ENCODE data around the gene SSTR5. TPM values are rescaled to one million over a fixed set of nuclear protein-coding genes. Genes with fewer than 3 reads are reported as not detected.
"Not testable (repeated sequence)": the region's sequence is repeated elsewhere in the genome, so short reads cannot be mapped to it uniquely, and the experiment has no call there.

The SSTR5 gene
- total RNA-seq, result not detected

- Histone ChIP-seq H3K4me3 (no peak within 1 kb of the TSS), H3K36me3 (no peaks in the 10 kb centered on the region), H3K9me3 (no peaks in the 10 kb centered on the region), H3K27me3 (peaks cover 0 to 44% (median 17%) of the 10 kb centered on the region in 4 donors), H3K4me1 (peaks cover 0 to 16% (median 0%) of the 10 kb centered on the region in 4 donors), H3K27ac (no peak within 1 kb of the TSS)
- 0 to 13% methylated on average over 1 to 33 of the region's 59 CpGs for WGBS, 2 donors
- no peak for ATAC-seq (ENCODE audit: low FRiP score in 2 of 2)
- peak in 1 of 2 donors; percentile 72 for DNase-seq
- TF ChIP-seq POLR2AphosphoS5 (IDR thresholded peaks at IDR 0.05) (no peak), POLR2A (IDR thresholded peaks at IDR 0.05) (no peak), EP300 (IDR thresholded peaks at IDR 0.05) (no peak)
- TF ChIP-seq, protein P1, sequence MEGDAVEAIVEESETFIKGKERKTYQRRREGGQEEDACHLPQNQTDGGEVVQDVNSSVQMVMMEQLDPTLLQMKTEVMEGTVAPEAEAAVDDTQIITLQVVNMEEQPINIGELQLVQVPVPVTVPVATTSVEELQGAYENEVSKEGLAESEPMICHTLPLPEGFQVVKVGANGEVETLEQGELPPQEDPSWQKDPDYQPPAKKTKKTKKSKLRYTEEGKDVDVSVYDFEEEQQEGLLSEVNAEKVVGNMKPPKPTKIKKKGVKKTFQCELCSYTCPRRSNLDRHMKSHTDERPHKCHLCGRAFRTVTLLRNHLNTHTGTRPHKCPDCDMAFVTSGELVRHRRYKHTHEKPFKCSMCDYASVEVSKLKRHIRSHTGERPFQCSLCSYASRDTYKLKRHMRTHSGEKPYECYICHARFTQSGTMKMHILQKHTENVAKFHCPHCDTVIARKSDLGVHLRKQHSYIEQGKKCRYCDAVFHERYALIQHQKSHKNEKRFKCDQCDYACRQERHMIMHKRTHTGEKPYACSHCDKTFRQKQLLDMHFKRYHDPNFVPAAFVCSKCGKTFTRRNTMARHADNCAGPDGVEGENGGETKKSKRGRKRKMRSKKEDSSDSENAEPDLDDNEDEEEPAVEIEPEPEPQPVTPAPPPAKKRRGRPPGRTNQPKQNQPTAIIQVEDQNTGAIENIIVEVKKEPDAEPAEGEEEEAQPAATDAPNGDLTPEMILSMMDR (IDR thresholded peaks at IDR 0.05), result no peak
These were observed at the start of gene SSTR5 for GRCh38 chr16:1072526-1073261. TSS of gene SSTR5 (plus strand) at chr16:1072747. CDS start at chr16:1078869, 6,122 bp downstream.

GRCh38 chr16:1024138-1024537 lies 48.4 kb upstream of the SSTR5 start:
- Histone ChIP-seq H3K4me1 (peaks cover 0 to 10% (median 0%) of the 10 kb centered on the region in 4 donors), H3K27ac (no peak overlapping the region), H3K9me3 (no peaks in the 10 kb centered on the region), H3K4me3 (no peak overlapping the region), H3K27me3 (peaks cover 0 to 7% (median 0%) of the 10 kb centered on the region in 4 donors), H3K36me3 (no peaks in the 10 kb centered on the region)
- DNase-seq (peak in 1 of 2 donors; percentile 62), ATAC-seq (ENCODE audit: low FRiP score in 2 of 2) (no peak)
- 88 to 89% methylated on average over 5 to 20 of the region's 20 CpGs for WGBS, 2 donors
- TF ChIP-seq, protein P1 (IDR thresholded peaks at IDR 0.05), result no peak
- TF ChIP-seq POLR2AphosphoS5 (IDR thresholded peaks at IDR 0.05), result no peak

DNA sequence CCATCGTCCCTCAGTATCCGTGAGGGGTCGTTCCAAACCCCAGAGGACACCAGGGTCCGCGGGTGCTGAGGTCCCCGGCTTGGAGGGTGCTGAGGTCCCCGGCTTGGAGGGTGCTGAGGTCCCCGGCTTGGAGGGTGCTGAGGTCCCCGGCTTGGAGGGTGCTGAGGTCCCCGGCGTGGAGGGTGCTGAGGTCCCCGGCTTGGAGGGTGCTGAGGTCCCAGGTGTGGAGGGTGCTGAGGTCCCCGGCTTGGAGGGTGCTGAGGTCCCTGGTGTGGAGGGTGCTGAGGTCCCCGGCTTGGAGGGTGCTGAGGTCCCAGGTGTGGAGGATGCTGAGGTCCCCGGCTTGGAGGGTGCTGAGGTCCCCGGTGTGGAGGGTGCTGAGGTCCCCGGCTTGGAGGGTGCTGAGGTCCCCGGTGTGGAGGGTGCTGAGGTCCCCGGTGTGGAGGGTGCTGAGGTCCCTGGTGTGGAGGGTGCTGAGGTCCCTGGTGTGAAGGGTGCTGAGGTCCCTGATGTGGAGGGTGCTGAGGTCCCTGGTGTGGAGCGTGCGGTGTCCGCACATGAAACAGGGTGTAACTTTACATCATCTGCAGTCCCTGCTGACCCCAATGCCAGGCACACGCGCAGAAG lies 47.3 kb upstream of the SSTR5 start:
- not testable (repeated sequence) for H3K27ac ChIP-seq; ATAC-seq (ENCODE audit: low FRiP score in 2 of 2); H3K27me3 ChIP-seq; H3K4me3 ChIP-seq; H3K4me1 ChIP-seq; H3K9me3 ChIP-seq; H3K36me3 ChIP-seq
- peak; percentile 48 to 77 for DNase-seq
- WGBS, 2 donors, result 62 to 68% methylated on average over 23 to 24 of the region's 24 CpGs

DNA sequence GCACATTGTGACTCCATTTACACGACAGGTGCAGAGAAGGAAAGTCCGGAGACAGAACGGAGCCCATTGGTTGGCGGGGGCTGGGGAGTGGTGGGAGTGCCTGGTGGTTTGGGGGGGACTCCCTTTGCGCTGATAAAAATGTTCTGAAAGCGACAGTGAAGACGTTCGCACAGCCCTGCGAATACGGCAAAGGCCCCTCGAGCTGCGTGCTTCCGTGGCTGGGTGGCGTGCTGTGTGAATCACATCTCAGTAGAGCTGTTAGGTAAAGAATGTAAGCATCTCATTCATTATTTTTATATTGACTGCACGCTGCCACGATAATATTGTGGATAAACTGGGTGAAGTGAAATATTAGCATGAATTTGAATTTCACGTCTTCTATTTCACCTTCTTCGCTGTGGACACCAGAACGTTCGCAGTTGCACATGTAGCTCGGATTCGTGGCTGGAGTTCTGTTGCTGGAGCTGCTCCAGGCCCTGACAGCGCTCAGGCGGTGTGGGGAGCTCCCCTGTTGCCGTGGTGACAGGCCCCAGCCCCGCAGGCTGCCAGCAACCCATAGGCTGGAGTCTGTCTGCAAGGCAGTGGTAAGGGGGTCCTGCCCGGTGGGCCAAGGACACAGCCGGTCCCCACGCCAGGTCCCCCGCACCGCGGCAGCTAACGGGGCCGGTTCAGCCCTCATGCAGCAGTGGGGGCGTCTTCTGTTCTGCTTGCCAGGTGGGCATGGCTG lies 46.3 kb upstream of the SSTR5 start:
- Histone ChIP-seq H3K9me3 (no peaks in the 10 kb centered on the region), H3K4me3 (no peak overlapping the region), H3K27me3 (peaks cover 0 to 7% (median 0%) of the 10 kb centered on the region in 4 donors), H3K36me3 (no peaks in the 10 kb centered on the region), H3K4me1 (no peaks in the 10 kb centered on the region), H3K27ac (no peak overlapping the region)
- 77 to 83% methylated on average over 22 to 35 of the region's 35 CpGs for WGBS, 2 donors
- TF ChIP-seq EP300 (IDR thresholded peaks at IDR 0.05) (no peak), POLR2AphosphoS5 (IDR thresholded peaks at IDR 0.05) (no peak), POLR2A (IDR thresholded peaks at IDR 0.05) (no peak)
- TF ChIP-seq, protein P1 (IDR thresholded peaks at IDR 0.05), result no peak
- DNase-seq (peak in 1 of 2 donors; percentile 81), ATAC-seq (ENCODE audit: low FRiP score in 2 of 2) (no peak)

- H3K4me1 ChIP-seq, result no peaks in the 10 kb centered on the region
- no peak for TF ChIP-seq POLR2AphosphoS5 (IDR thresholded peaks at IDR 0.05)
- TF ChIP-seq EP300 (IDR thresholded peaks at IDR 0.05), result no peak
- TF ChIP-seq, protein P1 (IDR thresholded peaks at IDR 0.05), result no peak
- no peak for TF ChIP-seq POLR2A (IDR thresholded peaks at IDR 0.05)
- H3K4me3 ChIP-seq, result no peak overlapping the region
- no peak overlapping the region for H3K27ac ChIP-seq
- no peaks in the 10 kb centered on the region for H3K9me3 ChIP-seq
- DNase-seq, result peak in 1 of 2 donors; percentile 54
- H3K27me3 ChIP-seq, result peaks cover 0 to 7% (median 0%) of the 10 kb centered on the region in 4 donors
- ATAC-seq (ENCODE audit: low FRiP score in 2 of 2), result no peak
- WGBS, 2 donors, result 77 to 82% methylated on average over 20 to 27 of the region's 27 CpGs
- no peaks in the 10 kb centered on the region for H3K36me3 ChIP-seq
These were observed 45.6 kb upstream of the SSTR5 start for GRCh38 chr16:1026784-1027500.

Data from upper lobe of left lung (tissue), 6 donors.